ENCODE results near the gene MEAF6. TPM values are rescaled to one million over a fixed set of nuclear protein-coding genes. Genes with fewer than 3 reads are reported as not detected.

The MEAF6 gene
- total RNA-seq, 1 donor from 2014 or later: 102 TPM

DNA sequence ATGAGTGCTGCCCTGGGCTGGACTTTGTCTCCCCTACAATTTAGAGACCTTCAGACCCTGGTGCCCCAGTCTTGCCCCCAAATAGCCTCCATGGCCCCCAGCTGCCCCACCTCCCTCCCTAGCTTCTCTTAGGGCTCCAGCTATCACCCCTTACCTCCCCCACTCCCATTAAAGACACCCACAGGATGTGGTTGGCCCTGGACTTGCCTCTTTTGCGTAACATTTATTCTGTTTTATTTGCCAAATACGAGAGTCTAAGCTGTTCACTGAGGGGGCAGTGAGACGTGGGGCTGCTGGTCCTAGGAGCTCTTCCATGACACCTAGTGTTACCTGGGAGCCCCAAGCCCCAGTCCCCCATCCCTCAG lies 35.7 kb downstream of the MEAF6 start:
- Mint-ChIP-seq H3K27ac (peak overlapping the region; percentile 97), H3K4me1 (ENCODE audit: low read depth) (peaks cover 39% of the 10 kb centered on the region), H3K27me3 (ENCODE audit: insufficient read depth) (peaks cover 2% of the 10 kb centered on the region), H3K9me3 (no peaks in the 10 kb centered on the region), H3K36me3 (ENCODE audit: low read depth) (peaks cover 76% of the 10 kb centered on the region), H3K4me3 (peak overlapping the region; percentile 100)
- intact Hi-C loops (cut with micrococcal nuclease): loop anchor here (1.0 to 10.0 kb wide), 9 partner anchors 8 to 1597 kb away; partner anchors contain the start of genes AGO1, FHL3, MEAF6 and MTF1
- peak; percentile 26 for DNase-seq (ENCODE audit: low spot score)

DNA sequence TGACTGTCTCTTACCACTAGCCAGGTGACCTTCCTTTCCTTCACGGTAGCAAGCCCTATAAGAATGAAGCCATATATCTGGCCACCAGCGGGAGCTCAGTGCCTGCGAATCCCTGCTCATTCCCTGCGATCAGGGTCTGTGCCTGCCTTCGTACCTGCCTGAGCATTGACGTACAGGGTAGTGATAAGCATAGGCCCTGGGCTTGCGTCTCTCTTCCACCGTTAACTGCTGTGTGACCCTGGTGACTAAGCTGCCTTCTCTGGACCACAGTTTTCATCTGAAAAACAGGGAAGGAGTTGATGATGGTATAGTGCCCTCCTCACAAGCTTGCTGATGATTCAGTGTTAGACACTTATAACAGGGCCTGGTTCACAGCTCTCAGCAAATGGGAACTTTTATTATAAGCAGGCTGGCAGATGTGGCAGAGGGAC lies 36.1 kb downstream of the MEAF6 start:
- Mint-ChIP-seq H3K36me3 (ENCODE audit: low read depth) (peaks cover 73% of the 10 kb centered on the region), H3K4me3 (peak overlapping the region; percentile 100), H3K27me3 (ENCODE audit: insufficient read depth) (peaks cover 2% of the 10 kb centered on the region), H3K9me3 (no peaks in the 10 kb centered on the region), H3K4me1 (ENCODE audit: low read depth) (peaks cover 43% of the 10 kb centered on the region), H3K27ac (peak overlapping the region; percentile 97)
- no peak for DNase-seq (ENCODE audit: low spot score)
- intact Hi-C loops (cut with micrococcal nuclease): loop anchor here (1.0 to 10.0 kb wide), 7 partner anchors 9 to 1596 kb away; partner anchors contain the start of genes AGO1, FHL3, MTF1 and MYCBP

DNA sequence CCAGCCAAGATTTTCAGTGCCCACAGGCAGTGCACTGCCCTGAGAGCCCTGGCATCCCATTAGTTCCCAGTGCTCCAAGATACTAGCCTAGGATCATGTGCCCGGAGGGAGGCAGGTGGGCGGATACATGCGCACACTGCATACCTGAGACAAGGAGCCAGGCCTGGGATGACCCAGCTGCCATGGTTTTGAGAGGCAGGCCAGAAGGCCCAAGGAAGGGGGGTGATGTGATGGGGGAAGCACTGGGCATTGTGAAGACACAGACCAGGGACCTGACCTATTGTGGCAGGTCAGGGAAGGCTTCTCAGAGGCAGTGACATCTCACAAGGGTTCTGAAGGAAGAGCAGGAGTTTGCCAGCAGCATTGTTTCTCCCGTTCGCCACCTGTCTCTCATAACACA lies 36.6 kb downstream of the MEAF6 start:
- intact Hi-C loops (cut with micrococcal nuclease): loop anchor here (1.0 to 10.0 kb wide), 11 partner anchors 9 to 1596 kb away; partner anchors contain the start of genes AGO1, CDCA8, FHL3 and MTF1
- H3K4me3 Mint-ChIP-seq: peak overlapping the region; percentile 100
- H3K27ac Mint-ChIP-seq: peak overlapping the region; percentile 97
- H3K9me3 Mint-ChIP-seq: no peaks in the 10 kb centered on the region
- peaks cover 2% of the 10 kb centered on the region for H3K27me3 Mint-ChIP-seq (ENCODE audit: insufficient read depth)
- peaks cover 69% of the 10 kb centered on the region for H3K36me3 Mint-ChIP-seq (ENCODE audit: low read depth)
- H3K4me1 Mint-ChIP-seq (ENCODE audit: low read depth): peaks cover 48% of the 10 kb centered on the region
- DNase-seq (ENCODE audit: low spot score): no peak

DNA sequence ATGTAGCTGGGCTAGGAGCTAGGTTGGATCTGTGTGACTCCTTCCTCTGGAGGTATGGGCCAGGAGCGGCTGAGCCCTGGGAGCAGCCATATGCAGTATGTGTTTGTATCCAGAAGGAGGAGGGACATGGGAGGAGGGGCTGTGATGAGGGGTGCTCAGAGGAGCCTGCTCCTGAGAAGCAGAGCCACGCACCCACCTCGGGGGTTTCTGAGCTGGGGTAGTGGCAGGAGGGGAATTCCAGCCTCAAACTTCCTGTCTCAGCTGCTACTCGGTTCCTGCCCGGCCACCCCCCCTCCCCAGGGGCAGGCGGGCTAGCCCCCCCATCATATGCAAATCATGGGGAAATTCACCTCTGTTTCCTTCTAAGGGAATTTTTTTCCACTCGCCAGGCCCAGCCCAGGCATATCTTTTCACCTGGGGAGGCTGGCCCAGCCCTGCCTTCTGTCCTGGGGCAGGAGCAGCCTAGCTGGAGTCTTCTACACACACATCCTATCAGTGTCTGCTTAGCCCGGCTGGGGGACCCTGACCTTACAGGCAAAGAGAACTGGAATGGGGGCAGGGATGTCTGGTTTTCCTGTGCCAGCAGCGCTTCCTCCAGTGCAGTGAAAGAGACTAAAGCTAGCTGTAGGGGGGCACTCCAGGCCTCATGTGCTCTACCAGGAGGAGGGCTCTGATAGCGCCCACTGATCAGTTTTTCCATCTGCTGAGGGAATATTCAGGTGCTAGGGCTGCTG lies 37.2 kb downstream of the MEAF6 start:
- Mint-ChIP-seq H3K4me3 (peak overlapping the region; percentile 100), H3K36me3 (ENCODE audit: low read depth) (peaks cover 65% of the 10 kb centered on the region), H3K4me1 (ENCODE audit: low read depth) (peaks cover 54% of the 10 kb centered on the region), H3K27ac (peak overlapping the region; percentile 97), H3K27me3 (ENCODE audit: insufficient read depth) (peaks cover 2% of the 10 kb centered on the region), H3K9me3 (no peaks in the 10 kb centered on the region)
- peak; percentile 82 for DNase-seq (ENCODE audit: low spot score)
- intact Hi-C loops (cut with micrococcal nuclease): loop anchor here (1.0 to 10.0 kb wide), 10 partner anchors 119 to 1595 kb away; partner anchors contain the start of genes AGO1, CDCA8, FHL3 and MTF1

DNA sequence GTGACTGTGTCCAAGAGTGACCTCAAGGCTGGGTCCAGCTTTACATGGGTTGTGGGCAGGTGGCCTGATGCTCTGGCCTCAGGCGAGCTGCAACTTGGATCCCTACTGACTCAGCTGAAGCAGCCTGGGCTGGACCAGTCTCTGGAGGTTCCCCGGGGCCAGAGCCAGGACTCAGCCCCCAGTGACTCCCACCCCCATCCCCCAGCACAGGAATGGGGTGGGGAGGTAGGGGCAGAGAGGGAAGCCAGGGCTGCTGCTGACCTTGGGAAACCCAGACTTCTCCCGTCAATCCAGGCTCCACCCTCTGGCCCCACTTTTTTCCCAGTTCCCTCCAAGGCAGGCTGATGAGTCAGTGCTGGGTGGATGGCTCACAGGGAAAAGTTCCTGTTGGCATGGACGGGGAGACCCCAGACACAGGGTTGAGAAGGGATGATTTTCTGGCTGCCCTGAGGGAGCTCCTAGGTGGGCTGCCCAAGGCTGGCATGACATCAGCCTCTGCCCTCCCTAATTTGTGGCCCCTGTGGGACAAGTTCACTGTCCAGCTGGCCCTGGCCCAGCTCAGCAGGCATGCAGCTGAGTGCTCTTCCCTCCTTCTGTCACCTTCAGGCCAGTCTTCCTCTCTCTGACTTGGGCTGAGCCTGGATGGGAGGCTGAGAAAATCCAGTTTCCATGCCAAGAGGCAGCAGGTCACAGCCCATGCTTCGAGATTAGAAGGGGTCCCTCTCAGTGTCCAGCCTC lies 37.9 kb downstream of the MEAF6 start:
- intact Hi-C loops (cut with micrococcal nuclease): loop anchor here (1.0 to 10.0 kb wide), 10 partner anchors 120 to 1594 kb away; partner anchors contain the start of genes AGO1, CDCA8, FHL3 and MTF1
- H3K36me3 Mint-ChIP-seq (ENCODE audit: low read depth): peaks cover 60% of the 10 kb centered on the region
- H3K27ac Mint-ChIP-seq: peak overlapping the region; percentile 97
- H3K4me3 Mint-ChIP-seq: peak overlapping the region; percentile 100
- H3K4me1 Mint-ChIP-seq (ENCODE audit: low read depth): peaks cover 58% of the 10 kb centered on the region
- H3K9me3 Mint-ChIP-seq: no peaks in the 10 kb centered on the region
- peaks cover 5% of the 10 kb centered on the region for H3K27me3 Mint-ChIP-seq (ENCODE audit: insufficient read depth)
- DNase-seq (ENCODE audit: low spot score): no peak

DNA sequence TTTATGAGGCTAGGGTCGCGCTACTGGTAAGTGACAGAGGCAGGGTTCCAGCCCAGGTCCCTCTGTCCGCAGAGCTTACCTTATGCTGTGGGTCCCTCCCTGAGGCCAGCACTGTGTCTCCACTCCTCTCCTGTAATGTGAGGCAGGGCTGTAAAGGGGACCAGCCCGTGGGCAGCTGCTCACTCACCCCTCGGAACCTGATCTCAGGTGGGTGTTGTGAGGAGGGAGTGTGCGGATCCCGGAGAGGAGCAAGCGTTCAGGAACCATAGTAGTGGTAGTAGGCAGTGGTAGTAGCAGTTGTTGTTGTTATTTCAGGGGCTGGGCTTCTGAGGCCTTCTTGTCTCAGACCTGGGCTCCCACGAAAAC lies 38.5 kb downstream of the MEAF6 start:
- Mint-ChIP-seq H3K4me3 (peak overlapping the region; percentile 100), H3K27ac (peak overlapping the region; percentile 97), H3K4me1 (ENCODE audit: low read depth) (peaks cover 54% of the 10 kb centered on the region), H3K27me3 (ENCODE audit: insufficient read depth) (peaks cover 8% of the 10 kb centered on the region), H3K36me3 (ENCODE audit: low read depth) (peaks cover 55% of the 10 kb centered on the region), H3K9me3 (no peaks in the 10 kb centered on the region)
- DNase-seq (ENCODE audit: low spot score): no peak
- intact Hi-C loops (cut with micrococcal nuclease): loop anchor here (2.0 to 10.0 kb wide), 7 partner anchors 381 to 1594 kb away; partner anchors contain the start of genes AGO1, FHL3, MTF1 and MYCBP

DNA sequence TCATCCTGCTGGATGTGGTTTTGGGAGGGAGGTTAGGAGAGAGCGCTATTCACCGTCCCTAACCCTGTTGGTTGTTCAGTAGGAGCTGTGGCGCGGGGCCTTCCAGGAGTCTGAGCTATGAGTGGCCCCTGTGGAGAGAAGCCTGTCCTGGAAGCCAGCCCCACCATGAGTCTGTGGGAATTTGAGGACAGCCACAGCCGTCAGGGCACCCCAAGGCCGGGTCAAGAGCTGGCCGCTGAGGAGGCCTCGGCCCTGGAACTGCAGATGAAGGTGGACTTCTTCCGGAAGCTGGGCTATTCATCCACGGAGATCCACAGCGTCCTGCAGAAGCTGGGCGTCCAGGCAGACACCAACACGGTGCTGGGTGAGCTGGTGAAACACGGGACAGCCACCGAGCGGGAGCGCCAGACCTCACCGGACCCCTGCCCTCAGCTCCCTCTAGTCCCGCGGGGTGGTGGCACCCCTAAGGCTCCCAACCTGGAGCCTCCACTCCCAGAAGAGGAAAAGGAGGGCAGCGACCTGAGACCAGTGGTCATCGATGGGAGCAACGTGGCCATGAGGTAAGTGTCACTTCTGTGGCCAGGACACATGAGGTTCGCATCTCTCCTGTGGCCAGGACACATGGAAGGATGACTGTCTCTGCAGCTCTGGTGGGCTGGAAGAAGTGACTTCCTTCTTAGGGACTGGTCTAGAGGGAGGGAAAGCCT lies 39.0 kb downstream of the MEAF6 start:
- H3K9me3 Mint-ChIP-seq: no peaks in the 10 kb centered on the region
- peak overlapping the region; percentile 97 for H3K27ac Mint-ChIP-seq
- peak overlapping the region; percentile 100 for H3K4me3 Mint-ChIP-seq
- intact Hi-C loops (cut with micrococcal nuclease): loop anchor here (2.0 to 10.0 kb wide), 7 partner anchors 382 to 1593 kb away; partner anchors contain the start of genes AGO1, FHL3, MTF1 and MYCBP
- H3K4me1 Mint-ChIP-seq (ENCODE audit: low read depth): peaks cover 49% of the 10 kb centered on the region
- H3K36me3 Mint-ChIP-seq (ENCODE audit: low read depth): peaks cover 50% of the 10 kb centered on the region
- DNase-seq (ENCODE audit: low spot score): no peak
- H3K27me3 Mint-ChIP-seq (ENCODE audit: insufficient read depth): peaks cover 8% of the 10 kb centered on the region

DNA sequence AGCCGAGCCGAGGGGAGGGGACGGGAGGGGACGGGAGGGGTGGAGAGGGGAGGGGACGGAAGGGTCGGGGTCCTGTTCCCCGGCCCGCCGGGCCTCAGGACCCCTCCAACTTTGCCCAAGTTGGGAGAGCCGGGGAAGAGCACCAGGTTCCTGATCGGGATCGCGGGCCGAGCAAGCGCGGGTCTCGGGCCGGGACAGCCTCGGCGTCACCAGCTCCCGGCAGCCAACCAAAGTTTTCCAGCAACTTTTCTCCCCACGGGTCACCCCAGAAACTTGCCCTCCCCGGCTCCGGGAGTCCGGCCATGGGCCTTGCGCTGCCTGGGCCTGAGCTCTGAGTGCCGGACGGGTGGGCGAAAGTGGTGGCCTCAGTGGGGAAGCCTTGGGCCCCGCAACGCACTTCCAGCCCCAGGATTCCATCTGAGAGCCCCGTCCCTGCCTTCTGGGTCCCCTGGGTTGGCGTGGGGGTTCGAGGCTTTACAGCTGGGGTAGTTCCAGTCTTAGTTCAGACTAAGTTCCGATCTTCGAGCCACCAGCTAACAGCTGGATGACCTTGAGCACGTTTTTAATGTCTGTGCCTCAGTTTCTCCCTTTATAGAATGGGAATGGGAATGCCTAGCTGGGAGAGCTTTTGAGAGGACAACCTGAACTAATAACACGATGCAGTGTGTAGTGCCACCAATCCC lies 39.7 kb downstream of the MEAF6 start:
- Mint-ChIP-seq H3K4me1 (ENCODE audit: low read depth) (peaks cover 47% of the 10 kb centered on the region), H3K9me3 (no peaks in the 10 kb centered on the region), H3K27me3 (ENCODE audit: insufficient read depth) (peaks cover 8% of the 10 kb centered on the region), H3K36me3 (ENCODE audit: low read depth) (peaks cover 48% of the 10 kb centered on the region), H3K4me3 (peak overlapping the region; percentile 100), H3K27ac (peak overlapping the region; percentile 97)
- DNase-seq (ENCODE audit: low spot score): no peak
- intact Hi-C loops (cut with micrococcal nuclease): loop anchor here (1.0 to 10.0 kb wide), 7 partner anchors 79 to 1593 kb away; partner anchors contain the start of genes AGO1, FHL3, MTF1 and MYCBP

DNA sequence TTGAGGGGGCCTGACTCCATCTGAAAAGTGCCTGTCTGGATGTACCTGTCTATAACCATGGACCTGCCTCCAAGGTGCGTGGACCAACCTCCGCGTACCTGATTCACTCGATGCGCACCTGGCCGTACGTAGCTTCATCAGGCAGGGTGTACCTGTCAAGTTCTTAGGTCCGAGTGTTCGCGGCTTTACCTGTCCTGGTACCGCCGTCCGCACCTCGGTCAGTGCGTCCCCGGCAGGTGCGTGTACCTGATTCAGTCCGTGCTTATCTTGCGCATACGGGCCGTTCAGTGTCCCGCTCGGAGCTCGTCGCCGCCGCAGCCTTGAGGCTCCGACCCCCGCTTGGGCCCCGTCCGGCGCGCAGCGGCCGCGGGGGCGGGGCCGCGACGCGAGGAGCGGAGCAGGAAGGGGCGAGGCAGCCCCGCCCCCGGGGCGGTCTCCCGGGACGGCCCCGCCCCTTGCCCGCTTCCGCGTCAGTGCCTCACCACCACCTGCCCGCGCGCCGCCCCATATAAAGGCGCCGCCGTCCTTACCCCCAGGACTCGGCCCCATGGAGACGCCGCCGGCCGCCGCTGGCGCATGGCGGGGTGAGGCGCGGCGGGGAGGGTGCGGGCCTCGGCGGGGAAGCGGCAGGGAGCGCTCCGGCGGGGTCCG lies 40.4 kb downstream of the MEAF6 start, which contains the start of gene ZC3H12A:
Gene ZC3H12A, plus strand, starts transcription at position 535 of the 651 bp plus-strand sequence. CDS start 917 bp downstream, outside the sequence.
- H3K36me3 Mint-ChIP-seq (ENCODE audit: low read depth): peaks cover 43% of the 10 kb centered on the region
- peaks cover 8% of the 10 kb centered on the region for H3K27me3 Mint-ChIP-seq (ENCODE audit: insufficient read depth)
- H3K4me3 Mint-ChIP-seq: peak within 1 kb of the TSS; percentile 100
- H3K4me1 Mint-ChIP-seq (ENCODE audit: low read depth): peaks cover 50% of the 10 kb centered on the region
- DNase-seq (ENCODE audit: low spot score): peak; percentile 91
- intact Hi-C loops (cut with micrococcal nuclease): loop anchor here (1.0 to 10.0 kb wide), 4 partner anchors 80 to 1401 kb away; partner anchors contain the start of genes FHL3, MYCBP, OSCP1 and SNIP1
- H3K27ac Mint-ChIP-seq: peak within 1 kb of the TSS; percentile 97
- H3K9me3 Mint-ChIP-seq: no peaks in the 10 kb centered on the region

DNA sequence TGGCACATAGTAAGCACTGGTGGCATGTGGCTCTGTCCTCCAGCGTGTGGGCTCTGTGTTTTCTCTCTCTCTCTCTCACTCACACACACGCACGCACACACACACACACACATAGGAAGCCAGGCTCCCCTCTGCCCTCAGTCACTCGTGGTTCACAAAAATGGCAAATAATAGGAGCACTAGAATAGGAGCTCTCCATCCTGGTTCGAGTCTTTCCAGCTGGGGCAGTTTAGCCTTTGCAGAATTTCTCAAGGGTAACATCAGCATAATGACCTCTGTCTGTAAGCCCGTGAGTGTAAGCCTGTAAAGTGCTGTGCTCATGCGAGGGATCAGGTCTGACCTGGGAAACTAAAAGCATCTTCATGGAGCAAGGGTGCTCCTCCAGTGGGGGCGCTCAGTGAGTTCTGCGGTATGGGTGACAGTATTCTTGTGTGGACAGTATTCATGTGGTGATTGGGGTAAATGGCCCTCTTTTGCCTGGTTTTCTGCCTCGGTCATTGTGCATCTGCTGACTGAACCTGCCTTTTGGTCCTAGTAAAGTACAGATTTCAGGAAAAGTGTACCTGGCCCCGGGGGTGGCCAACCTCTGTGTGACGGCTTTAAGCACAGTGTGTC lies 41.0 kb downstream of the MEAF6 start:
- DNase-seq (ENCODE audit: low spot score): no peak
- Mint-ChIP-seq H3K4me3 (peak overlapping the region; percentile 80), H3K27me3 (ENCODE audit: insufficient read depth) (peaks cover 8% of the 10 kb centered on the region), H3K9me3 (no peaks in the 10 kb centered on the region), H3K27ac (peak overlapping the region; percentile 83), H3K36me3 (ENCODE audit: low read depth) (peaks cover 36% of the 10 kb centered on the region), H3K4me1 (ENCODE audit: low read depth) (peaks cover 45% of the 10 kb centered on the region)
- intact Hi-C loops (cut with micrococcal nuclease): loop anchor here (1.0 to 10.0 kb wide), 5 partner anchors 18 to 1401 kb away; partner anchors contain the start of genes FHL3, MYCBP, OSCP1 and SNIP1

DNA sequence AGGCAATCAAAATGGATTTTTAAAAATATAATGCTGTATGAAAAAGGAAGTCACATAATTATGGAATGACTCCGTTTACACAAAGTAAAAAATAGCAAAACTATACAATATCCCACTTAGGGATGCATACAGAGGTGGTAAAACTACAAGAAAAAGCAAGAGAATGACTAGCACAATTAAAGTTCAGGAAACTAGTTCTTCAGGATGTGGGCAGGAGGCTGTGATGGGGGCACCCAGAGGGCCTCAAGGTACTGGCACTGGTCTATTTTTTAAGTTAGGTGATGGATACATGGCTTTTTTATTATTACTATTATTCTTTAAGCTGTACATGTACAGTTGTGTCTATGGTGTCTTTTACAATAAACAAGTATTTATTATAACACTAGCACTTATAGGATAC lies 41.6 kb downstream of the MEAF6 start:
- Mint-ChIP-seq H3K4me3 (peak overlapping the region; percentile 80), H3K27me3 (ENCODE audit: insufficient read depth) (peaks cover 8% of the 10 kb centered on the region), H3K36me3 (ENCODE audit: low read depth) (peaks cover 31% of the 10 kb centered on the region), H3K4me1 (ENCODE audit: low read depth) (peaks cover 39% of the 10 kb centered on the region), H3K27ac (peak overlapping the region; percentile 61), H3K9me3 (no peaks in the 10 kb centered on the region)
- no peak for DNase-seq (ENCODE audit: low spot score)
- intact Hi-C loops (cut with micrococcal nuclease): loop anchor here (1.0 to 10.0 kb wide), 4 partner anchors 18 to 1402 kb away; partner anchors contain the start of genes FHL3, MYCBP and OSCP1
